ENCODE results near the gene DISC1.
"Not testable (repeated sequence)": the region's sequence is repeated elsewhere in the genome, so short reads cannot be mapped to it uniquely, and the experiment has no call there.

The DISC1 gene

GRCh38 chr1:231639819-231640218, 13.2 kb downstream of the DISC1 start:
- DNase-seq: no peak

- not testable (repeated sequence) for DNase-seq
Observed at GRCh38 chr1:231641444-231641843, 14.9 kb downstream of the DISC1 start.

GRCh38 chr1:231642061-231642460, 15.5 kb downstream of the DISC1 start:
- DNase-seq: not testable (repeated sequence)

GRCh38 chr1:231642618-231643017, 16.0 kb downstream of the DISC1 start:
- DNase-seq: no peak

- DNase-seq: no peak
Observed at GRCh38 chr1:231643071-231643934, 16.7 kb downstream of the DISC1 start.

GRCh38 chr1:231643935-231644237, 17.3 kb downstream of the DISC1 start:
- no peak for DNase-seq

GRCh38 chr1:231645634-231646033, 19.0 kb downstream of the DISC1 start:
- not testable (repeated sequence) for DNase-seq

GRCh38 chr1:231646165-231646564, 19.6 kb downstream of the DISC1 start:
- not testable (repeated sequence) for DNase-seq

- DNase-seq: not testable (repeated sequence)
Observed at GRCh38 chr1:231651621-231652260, 25.2 kb downstream of the DISC1 start.

GRCh38 chr1:231653632-231654031, 27.0 kb downstream of the DISC1 start:
- DNase-seq: no peak

- DNase-seq: no peak
Observed at GRCh38 chr1:231656741-231657140, 30.2 kb downstream of the DISC1 start.

- DNase-seq: not testable (repeated sequence)
Observed at GRCh38 chr1:231658223-231658622, 31.6 kb downstream of the DISC1 start.

- no peak for DNase-seq
Observed at GRCh38 chr1:231660198-231660597, 33.6 kb downstream of the DISC1 start.

- no peak for DNase-seq
Observed at GRCh38 chr1:231663211-231663792, 36.7 kb downstream of the DISC1 start.

GRCh38 chr1:231665101-231665500, 38.5 kb downstream of the DISC1 start:
- DNase-seq: no peak

GRCh38 chr1:231665726-231666125, 39.1 kb downstream of the DISC1 start:
- DNase-seq: no peak

GRCh38 chr1:231666220-231666936, 39.8 kb downstream of the DISC1 start:
- DNase-seq: no peak

- DNase-seq: no peak
Observed at GRCh38 chr1:231666937-231667608, 40.5 kb downstream of the DISC1 start.

- DNase-seq: no peak
Observed at GRCh38 chr1:231667896-231668506, 41.4 kb downstream of the DISC1 start.

GRCh38 chr1:231668826-231669225, 42.2 kb downstream of the DISC1 start:
- no peak for DNase-seq

GRCh38 chr1:231669864-231670621, 43.5 kb downstream of the DISC1 start:
- not testable (repeated sequence) for DNase-seq

- DNase-seq: no peak
Observed at GRCh38 chr1:231670755-231671154, 44.2 kb downstream of the DISC1 start.
